ENCODE data around the gene GORASP1. TPM values are rescaled to one million over a fixed set of nuclear protein-coding genes. Genes with fewer than 3 reads are reported as not detected.

Gene GORASP1
- total RNA-seq, 2 experiments from 2014 or later = 31.6 to 33.7 TPM

- H3K27me3 Mint-ChIP-seq = no peaks in the 10 kb centered on the region
- CTCF ChIA-PET = no interaction called here
- H3K4me1 Mint-ChIP-seq = peaks cover 41% of the 10 kb centered on the region
- no peak overlapping the region for H3K27ac Mint-ChIP-seq
- no peaks in the 10 kb centered on the region for H3K9me3 Mint-ChIP-seq
- peaks cover 2% of the 10 kb centered on the region for H3K36me3 Mint-ChIP-seq (ENCODE audit: low read depth)
- DNase-seq = no peak
- POLR2A ChIA-PET = no interaction called here
- H3K4me3 Mint-ChIP-seq = no peak overlapping the region
These were observed 4.7 kb downstream of the GORASP1 start for GRCh38 chr3:39102504-39103323.

GRCh38 chr3:39101022-39101689 lies 6.3 kb downstream of the GORASP1 start:
- ChIA-PET CTCF (interaction anchor here (0.6 to 1.7 kb wide), 2 partner anchors 16 to 191 kb away, joined by 3 to 6 read pairs; no protein-coding TSS in a partner anchor), POLR2A (no interaction called here)
- H3K27me3 Mint-ChIP-seq = no peaks in the 10 kb centered on the region
- H3K36me3 Mint-ChIP-seq (ENCODE audit: low read depth) = peaks cover 7% of the 10 kb centered on the region
- no peak overlapping the region for H3K27ac Mint-ChIP-seq
- H3K4me3 Mint-ChIP-seq = no peak overlapping the region
- H3K4me1 Mint-ChIP-seq = peaks cover 30% of the 10 kb centered on the region
- DNase-seq = peak; percentile 61
- H3K9me3 Mint-ChIP-seq = no peaks in the 10 kb centered on the region

GRCh38 chr3:39100500-39100886 lies 6.9 kb downstream of the GORASP1 start:
- Mint-ChIP-seq H3K9me3 (no peaks in the 10 kb centered on the region), H3K4me3 (no peak overlapping the region), H3K27ac (no peak overlapping the region), H3K4me1 (peaks cover 24% of the 10 kb centered on the region), H3K36me3 (ENCODE audit: low read depth) (peaks cover 7% of the 10 kb centered on the region), H3K27me3 (no peaks in the 10 kb centered on the region)
- POLR2A ChIA-PET = no interaction called here
- DNase-seq = no peak
- CTCF ChIA-PET = interaction anchor here (1.7 kb wide), 1 partner anchor 191 kb away, joined by 6 read pairs; no protein-coding TSS in a partner anchor

- Mint-ChIP-seq H3K36me3 (ENCODE audit: low read depth) (peaks cover 11% of the 10 kb centered on the region), H3K9me3 (no peaks in the 10 kb centered on the region), H3K4me1 (peaks cover 18% of the 10 kb centered on the region), H3K27me3 (no peaks in the 10 kb centered on the region), H3K4me3 (no peak overlapping the region), H3K27ac (no peak overlapping the region)
- ChIA-PET CTCF (interaction anchor here (1.7 kb wide), 1 partner anchor 192 kb away, joined by 6 read pairs; no protein-coding TSS in a partner anchor), POLR2A (no interaction called here)
- DNase-seq = no peak
These were observed 7.5 kb downstream of the GORASP1 start for GRCh38 chr3:39099738-39100499.

GRCh38 chr3:39099242-39099641 lies 8.2 kb downstream of the GORASP1 start:
- H3K27me3 Mint-ChIP-seq = no peaks in the 10 kb centered on the region
- no peak for DNase-seq
- ChIA-PET POLR2A (no interaction called here), CTCF (no interaction called here)
- no peak overlapping the region for H3K27ac Mint-ChIP-seq
- H3K36me3 Mint-ChIP-seq (ENCODE audit: low read depth) = peaks cover 14% of the 10 kb centered on the region
- H3K9me3 Mint-ChIP-seq = no peaks in the 10 kb centered on the region
- peaks cover 17% of the 10 kb centered on the region for H3K4me1 Mint-ChIP-seq
- no peak overlapping the region for H3K4me3 Mint-ChIP-seq

- ChIA-PET POLR2A (no interaction called here), CTCF (no interaction called here)
- peaks cover 21% of the 10 kb centered on the region for H3K36me3 Mint-ChIP-seq (ENCODE audit: low read depth)
- H3K27me3 Mint-ChIP-seq = no peaks in the 10 kb centered on the region
- H3K4me1 Mint-ChIP-seq = peaks cover 14% of the 10 kb centered on the region
- peak; percentile 2 for DNase-seq
- no peak overlapping the region for H3K27ac Mint-ChIP-seq
- no peak overlapping the region for H3K4me3 Mint-ChIP-seq
- no peaks in the 10 kb centered on the region for H3K9me3 Mint-ChIP-seq
These were observed 8.9 kb downstream of the GORASP1 start for GRCh38 chr3:39098473-39099000.

GRCh38 chr3:39097716-39098472 lies 9.5 kb downstream of the GORASP1 start:
- POLR2A ChIA-PET = no interaction called here
- peak; percentile 5 for DNase-seq

GRCh38 chr3:39096775-39097174 lies 10.7 kb downstream of the GORASP1 start:
- Mint-ChIP-seq H3K4me1 (no peaks in the 10 kb centered on the region), H3K4me3 (no peak overlapping the region), H3K36me3 (ENCODE audit: low read depth) (peaks cover 25% of the 10 kb centered on the region), H3K27me3 (no peaks in the 10 kb centered on the region), H3K9me3 (no peaks in the 10 kb centered on the region), H3K27ac (no peak overlapping the region)
- ChIA-PET CTCF (interaction anchor here (0.8 to 1.2 kb wide), 2 partner anchors 10 to 192 kb away, joined by 3 to 4 read pairs; no protein-coding TSS in a partner anchor), POLR2A (no interaction called here)
- peak; percentile 4 for DNase-seq

More at GRCh38 chr3:39097716-39098472, 9.5 kb downstream of the GORASP1 start:
- peaks cover 21% of the 10 kb centered on the region for H3K36me3 Mint-ChIP-seq (ENCODE audit: low read depth)
- H3K9me3 Mint-ChIP-seq = no peaks in the 10 kb centered on the region
- H3K4me3 Mint-ChIP-seq = no peak overlapping the region
- peak overlapping the region; percentile 1 for H3K27ac Mint-ChIP-seq
- H3K4me1 Mint-ChIP-seq = peaks cover 8% of the 10 kb centered on the region
- no peaks in the 10 kb centered on the region for H3K27me3 Mint-ChIP-seq
- CTCF ChIA-PET = interaction anchor here (1.2 kb wide), 1 partner anchor 191 kb away, joined by 4 read pairs; no protein-coding TSS in a partner anchor

GRCh38 chr3:39095778-39096177 lies 11.6 kb downstream of the GORASP1 start:
- DNase-seq = peak; percentile 2
- no peak overlapping the region for H3K4me3 Mint-ChIP-seq
- no peaks in the 10 kb centered on the region for H3K9me3 Mint-ChIP-seq
- no peaks in the 10 kb centered on the region for H3K4me1 Mint-ChIP-seq
- H3K27ac Mint-ChIP-seq = no peak overlapping the region
- H3K27me3 Mint-ChIP-seq = no peaks in the 10 kb centered on the region
- ChIA-PET CTCF (interaction anchor here (1.0 kb wide), 1 partner anchor 193 kb away, joined by 3 read pairs; no protein-coding TSS in a partner anchor), POLR2A (no interaction called here)
- H3K36me3 Mint-ChIP-seq (ENCODE audit: low read depth) = peaks cover 25% of the 10 kb centered on the region

- Mint-ChIP-seq H3K4me3 (no peak overlapping the region), H3K36me3 (ENCODE audit: low read depth) (peaks cover 27% of the 10 kb centered on the region), H3K4me1 (no peaks in the 10 kb centered on the region), H3K9me3 (no peaks in the 10 kb centered on the region), H3K27ac (no peak overlapping the region), H3K27me3 (no peaks in the 10 kb centered on the region)
- CTCF ChIA-PET = interaction anchor here (1.0 kb wide), 1 partner anchor 193 kb away, joined by 3 read pairs; no protein-coding TSS in a partner anchor
- no peak for DNase-seq
- POLR2A ChIA-PET = no interaction called here
These were observed 12.4 kb downstream of the GORASP1 start for GRCh38 chr3:39094851-39095677.

GRCh38 chr3:39090922-39091321 lies 16.5 kb downstream of the GORASP1 start:
- Mint-ChIP-seq H3K4me1 (peaks cover 1% of the 10 kb centered on the region), H3K9me3 (no peaks in the 10 kb centered on the region), H3K4me3 (no peak overlapping the region), H3K27ac (no peak overlapping the region), H3K36me3 (ENCODE audit: low read depth) (peaks cover 39% of the 10 kb centered on the region), H3K27me3 (no peaks in the 10 kb centered on the region)
- POLR2A ChIA-PET = no interaction called here
- CTCF ChIA-PET = interaction anchor here (0.6 kb wide), 1 partner anchor 194 kb away, joined by 3 read pairs; no protein-coding TSS in a partner anchor
- no peak for DNase-seq
